HS-5 (cell line): ENCODE results near the gene GPR160.
A peak's percentile ranks its signal among the peaks of the same experiment; 100 is the strongest.
"Not testable (repeated sequence)": the region's sequence is repeated elsewhere in the genome, so short reads cannot be mapped to it uniquely, and the experiment has no call there.

Experiments used
- DNase-seq: peaks from one replicate; pipeline ENCODE4 v3.0.0-alpha.2; 2012; ENCODE audit warnings: low read depth

GPR160 gene, protein sequence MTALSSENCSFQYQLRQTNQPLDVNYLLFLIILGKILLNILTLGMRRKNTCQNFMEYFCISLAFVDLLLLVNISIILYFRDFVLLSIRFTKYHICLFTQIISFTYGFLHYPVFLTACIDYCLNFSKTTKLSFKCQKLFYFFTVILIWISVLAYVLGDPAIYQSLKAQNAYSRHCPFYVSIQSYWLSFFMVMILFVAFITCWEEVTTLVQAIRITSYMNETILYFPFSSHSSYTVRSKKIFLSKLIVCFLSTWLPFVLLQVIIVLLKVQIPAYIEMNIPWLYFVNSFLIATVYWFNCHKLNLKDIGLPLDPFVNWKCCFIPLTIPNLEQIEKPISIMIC

GRCh38 chr3:170037463-170038433 lies at the start of gene GPR160:
Gene GPR160 (plus strand): TSS chr3:170037995. CDS start chr3:170083973, 45,978 bp downstream.
- no peak for DNase-seq

- no peak for DNase-seq
These were observed 47.4 kb upstream of the GPR160 start for GRCh38 chr3:169990431-169990830.

GRCh38 chr3:169992156-169992555 lies 45.6 kb upstream of the GPR160 start:
- no peak for DNase-seq

DNA sequence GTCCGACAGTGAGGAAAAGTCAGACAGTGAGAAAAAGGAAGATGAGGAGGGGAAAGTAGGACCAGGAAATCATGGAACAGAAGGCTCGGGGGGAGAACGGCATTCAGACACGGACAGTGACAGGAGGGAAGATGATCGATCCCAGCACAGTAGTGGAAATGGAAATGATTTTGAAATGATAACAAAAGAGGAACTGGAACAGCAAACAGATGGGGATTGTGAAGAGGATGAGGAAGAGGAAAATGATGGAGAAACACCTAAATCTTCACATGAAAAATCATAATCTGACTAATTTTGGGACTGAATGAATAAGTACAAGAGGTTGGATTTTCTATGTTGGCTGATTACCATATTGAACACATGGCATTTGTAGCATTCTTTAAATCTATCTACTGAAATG lies 45.0 kb upstream of the GPR160 start:
- no peak for DNase-seq

DNA sequence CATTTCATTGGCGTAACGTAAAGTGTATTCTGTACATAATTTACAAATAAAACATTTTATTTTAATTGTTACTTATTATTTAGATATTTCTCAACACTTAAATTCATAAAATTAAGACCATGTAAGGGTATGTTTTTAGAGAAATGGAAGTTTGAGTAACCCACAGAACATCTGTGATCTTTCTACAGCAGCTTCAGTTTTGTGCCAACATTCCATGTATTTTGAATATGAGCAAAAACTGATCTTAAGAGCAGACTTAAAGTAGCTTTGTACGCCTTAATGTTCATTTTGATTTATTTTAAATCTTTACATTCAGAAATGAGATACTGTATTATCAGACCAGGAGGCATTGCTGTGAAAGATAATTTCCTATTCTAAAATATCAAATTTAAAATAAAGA lies 44.0 kb upstream of the GPR160 start:
- DNase-seq, result no peak

DNA sequence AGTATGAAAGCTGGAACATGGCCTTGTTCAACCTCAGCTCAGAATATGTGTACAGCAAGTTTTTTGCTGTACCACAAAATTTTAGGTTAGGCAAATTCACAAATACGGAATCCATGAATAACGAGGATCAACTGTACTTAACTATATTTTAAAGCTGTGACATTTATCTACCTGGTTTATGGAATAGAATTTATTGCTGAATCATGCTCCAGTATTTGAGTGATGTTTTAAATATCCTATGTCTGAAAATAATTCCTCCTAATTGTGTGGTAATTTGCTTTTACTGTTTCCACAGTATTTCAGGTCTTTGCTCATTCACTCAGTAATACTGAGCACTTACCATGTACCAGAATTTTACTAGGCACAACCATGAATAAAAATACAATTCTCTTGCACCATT lies 41.7 kb upstream of the GPR160 start:
- DNase-seq, result no peak

DNA sequence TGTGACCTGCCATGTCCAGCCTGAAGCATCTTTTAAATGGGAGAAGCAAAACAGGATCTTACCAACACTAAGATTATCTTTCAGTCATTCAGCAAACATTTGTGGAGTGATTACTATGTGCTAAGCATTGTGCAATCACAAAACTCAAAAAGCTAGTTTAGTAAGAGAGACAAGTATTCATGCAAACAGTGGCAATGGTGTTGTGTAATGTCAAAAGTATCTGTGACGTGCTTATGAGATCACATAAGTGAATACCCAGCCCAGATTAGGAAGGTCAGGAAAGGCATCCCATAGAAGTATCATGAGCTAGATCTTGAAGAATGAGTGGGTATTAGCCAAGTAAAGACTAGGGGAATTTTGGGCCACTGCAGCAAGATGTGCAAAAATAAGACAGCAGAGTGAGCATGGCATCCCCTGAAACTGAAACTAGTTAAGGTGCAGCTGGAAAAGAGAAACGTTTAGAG lies 39.1 kb upstream of the GPR160 start:
- peak; percentile 90 for DNase-seq

DNA sequence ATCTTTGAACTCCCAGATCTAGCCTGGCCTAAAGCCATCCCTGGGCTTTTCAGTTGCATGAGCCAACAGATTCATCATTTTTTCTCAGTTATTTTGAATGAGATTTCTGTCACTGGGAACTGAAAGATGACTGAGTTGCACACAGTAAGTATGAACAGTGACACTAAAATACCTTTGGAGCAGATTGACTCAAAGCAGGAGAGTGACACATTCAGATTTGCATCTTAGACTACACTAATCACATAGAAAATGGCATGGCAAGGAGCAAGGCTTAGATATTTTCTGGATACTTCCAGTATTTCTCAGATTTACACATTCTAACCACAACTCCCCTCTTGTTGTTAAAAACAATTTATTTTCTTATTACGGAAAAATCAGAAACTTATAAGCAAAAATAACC lies 38.4 kb upstream of the GPR160 start:
- DNase-seq, result no peak

DNA sequence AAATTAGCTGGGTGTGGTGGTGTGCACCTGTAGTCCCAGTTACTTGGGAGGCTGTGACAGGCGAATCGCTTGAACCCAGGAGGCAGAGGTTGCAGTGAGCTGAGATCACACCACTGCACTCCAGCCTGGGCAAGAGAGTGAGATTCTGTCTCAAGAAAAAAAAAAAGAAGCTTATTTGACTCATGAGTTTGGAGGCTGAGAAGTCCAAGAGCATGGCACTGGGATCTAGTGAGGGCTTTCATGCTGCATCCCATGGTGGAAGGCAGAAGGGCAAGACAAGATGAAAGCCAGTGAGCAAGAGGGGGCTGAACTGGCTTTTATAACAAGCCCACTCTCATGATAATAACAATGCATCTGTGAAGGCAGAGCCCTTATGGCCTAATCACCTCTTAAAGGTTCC lies 37.7 kb upstream of the GPR160 start:
- no peak for DNase-seq

DNA sequence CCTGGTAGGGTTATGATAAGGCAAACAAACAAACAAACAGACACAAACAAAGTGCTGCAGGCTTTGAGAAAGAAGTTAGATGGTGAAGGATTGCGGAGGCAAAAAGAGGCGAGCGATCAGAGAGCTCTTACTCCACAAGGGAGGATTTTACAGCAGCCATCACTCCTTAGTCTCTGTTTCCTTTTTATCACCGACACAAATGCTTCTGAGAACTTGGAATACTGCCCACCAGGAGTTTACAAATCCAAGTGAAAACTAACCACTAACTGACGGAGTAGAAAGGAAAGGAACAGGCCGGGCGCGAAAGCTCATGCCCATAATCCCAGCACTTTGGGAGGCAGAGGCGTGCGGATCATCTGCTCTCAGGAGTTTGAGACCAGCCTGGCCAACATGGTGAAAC lies 35.6 kb upstream of the GPR160 start:
- no peak for DNase-seq

DNA sequence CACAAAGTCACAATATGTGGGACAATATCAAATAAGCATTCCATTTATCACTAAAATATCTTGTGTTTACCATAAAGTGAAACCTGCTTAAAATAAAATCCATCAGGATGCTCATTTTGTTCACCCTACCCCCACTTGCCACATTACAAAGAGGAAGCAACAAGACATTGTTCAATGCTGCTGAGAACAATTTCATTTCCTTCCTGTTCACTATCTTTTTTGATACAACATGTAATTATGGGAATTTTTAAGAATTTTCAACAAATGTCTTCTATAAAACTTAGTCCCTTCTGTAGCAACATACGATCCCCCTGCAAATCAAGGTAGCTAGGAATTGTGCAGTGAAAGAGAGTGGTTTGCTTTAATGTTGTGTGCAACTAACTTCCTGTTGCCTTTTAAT lies 34.9 kb upstream of the GPR160 start:
- DNase-seq, result no peak

DNA sequence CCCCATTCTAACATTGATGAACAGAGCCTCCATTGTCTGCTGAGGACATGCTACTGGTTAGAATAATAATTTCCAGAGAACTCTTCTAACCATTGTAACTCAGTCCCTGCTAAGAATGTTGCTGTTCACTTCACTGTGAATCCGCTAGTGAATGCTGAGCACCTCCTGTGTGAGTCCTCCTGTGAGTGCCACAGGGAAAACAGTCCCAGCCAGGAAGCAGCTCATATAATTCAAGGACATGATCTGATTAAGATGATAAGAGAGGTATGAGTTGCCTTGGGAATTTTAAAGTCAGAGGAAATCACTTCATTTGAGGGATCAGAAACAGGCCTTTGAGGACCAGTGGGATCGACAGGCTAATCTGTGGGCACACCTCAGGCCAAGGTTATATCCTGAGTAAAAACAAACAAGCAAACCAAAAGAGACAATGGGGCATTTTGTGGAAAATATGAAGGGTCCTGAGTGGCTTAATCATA lies 33.9 kb upstream of the GPR160 start:
- no peak for DNase-seq

DNA sequence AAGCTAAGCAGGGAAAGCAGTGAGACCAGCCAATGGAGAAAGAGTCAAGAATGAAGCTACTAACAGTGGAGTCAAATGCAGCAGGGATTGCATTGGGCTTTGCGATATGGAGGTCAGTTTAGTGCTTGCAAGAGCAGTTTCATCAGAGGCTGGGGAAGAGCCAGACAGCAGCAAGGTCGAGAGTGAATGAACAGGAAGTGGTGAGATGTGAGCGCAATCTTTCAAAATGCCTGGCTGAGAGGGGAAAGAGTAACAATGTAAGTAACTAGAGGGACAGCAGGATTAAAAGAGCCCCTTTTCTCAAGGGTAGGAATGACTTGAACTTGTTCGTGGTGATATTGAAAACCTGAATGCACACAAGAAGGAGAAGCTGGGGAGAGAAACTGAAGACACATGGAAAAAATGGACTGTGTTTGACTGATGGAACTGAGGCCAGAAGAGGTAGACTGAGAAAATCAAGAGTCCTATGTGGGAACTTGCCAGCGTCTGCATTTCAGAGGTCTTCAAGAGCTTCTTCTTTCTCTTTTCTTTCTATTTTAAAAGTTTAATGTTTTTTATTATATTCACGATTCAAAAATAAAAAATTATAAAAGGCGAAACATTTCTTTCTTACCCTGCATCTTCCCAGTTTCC lies 30.6 kb upstream of the GPR160 start:
- peak; percentile 36 for DNase-seq

GRCh38 chr3:170010498-170010897 lies 27.3 kb upstream of the GPR160 start:
- DNase-seq, result no peak

DNA sequence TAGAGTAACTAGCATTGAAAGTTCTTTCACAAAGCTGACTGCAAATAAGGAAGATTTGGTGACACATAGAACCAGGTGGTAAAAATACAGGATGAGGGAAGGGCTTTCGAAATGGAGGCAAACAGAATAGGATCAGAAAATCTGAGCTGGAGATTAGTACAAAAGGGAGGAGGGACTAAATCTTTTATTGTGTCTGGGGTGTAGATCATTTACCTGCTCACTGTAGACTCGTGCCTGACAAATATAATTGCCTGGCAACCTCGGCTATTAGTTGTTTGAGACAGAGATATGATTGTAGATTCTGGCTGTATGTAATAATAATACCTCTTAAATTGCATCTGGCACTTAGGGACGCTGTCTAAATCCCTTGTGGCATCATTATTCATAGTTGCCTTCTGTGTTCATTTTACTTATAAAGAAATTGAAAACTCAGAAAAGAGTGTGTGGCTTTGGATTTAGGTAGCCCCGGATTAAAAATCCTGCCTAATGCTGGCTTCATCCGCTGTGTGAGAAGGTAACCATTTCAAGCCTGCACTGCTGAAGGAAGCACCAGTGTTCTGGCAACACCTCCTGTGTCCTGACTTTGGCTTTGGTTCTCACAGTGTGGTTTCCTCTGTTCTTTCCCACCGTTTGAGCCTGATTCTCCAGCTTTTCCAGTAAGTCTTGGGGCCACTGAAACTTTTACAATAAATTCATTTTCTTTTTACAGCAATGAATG lies 25.0 kb upstream of the GPR160 start:
- no peak for DNase-seq

DNA sequence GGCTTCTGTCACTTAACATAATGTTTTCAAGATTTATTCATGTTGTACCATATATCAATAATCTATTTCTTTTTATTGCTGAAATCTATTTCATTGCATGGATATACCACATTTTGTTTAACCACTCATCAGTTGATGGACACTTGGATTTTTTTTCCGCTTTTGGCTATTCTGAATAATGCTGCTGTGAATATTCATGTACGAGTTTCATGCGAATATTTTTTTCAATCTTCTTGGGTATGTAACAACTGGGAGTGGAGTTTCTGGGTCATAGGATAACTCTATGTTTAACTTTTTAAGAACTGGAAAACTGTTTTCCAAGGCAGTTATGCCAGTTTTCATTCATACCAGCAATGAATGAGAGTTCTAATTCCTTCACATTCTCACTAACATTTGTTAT lies 21.7 kb upstream of the GPR160 start:
- no peak for DNase-seq

DNA sequence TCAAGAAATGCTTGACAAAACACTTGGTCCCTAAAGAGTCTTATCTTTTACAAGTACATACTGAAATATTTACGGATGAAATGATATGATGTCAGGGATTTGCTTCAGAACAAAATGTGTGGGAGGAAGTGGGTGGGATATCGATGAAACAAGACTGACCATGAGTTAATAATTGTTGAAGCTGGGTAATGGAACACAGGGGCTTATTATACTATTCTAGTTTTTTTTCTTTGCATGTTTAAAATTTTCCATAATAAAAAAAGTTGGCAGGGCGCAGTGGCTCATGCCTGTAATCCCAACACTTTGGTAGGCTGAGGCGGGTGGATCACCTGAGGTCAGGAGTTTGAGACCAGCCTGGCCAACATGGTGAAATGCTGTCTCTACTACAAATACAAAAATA lies 18.5 kb upstream of the GPR160 start:
- not testable (repeated sequence) for DNase-seq

DNA sequence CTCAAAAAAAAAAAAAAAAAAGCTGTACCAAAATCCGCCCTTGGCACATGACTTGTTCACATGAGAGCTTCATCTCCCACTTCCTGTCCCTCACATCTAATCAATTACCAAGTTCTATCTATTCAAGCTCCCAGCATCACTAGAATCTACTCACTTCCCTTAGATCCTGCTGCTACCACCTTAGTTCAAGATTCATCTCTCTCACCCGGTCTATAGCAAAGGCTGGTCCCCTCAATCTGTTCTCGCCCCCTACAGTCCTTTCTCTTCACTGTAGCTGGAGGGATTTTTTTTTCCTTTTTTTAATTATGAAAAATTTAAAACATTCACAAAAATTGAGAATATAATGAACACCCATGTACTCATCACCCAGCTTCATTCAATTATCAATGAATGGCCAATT lies 16.7 kb upstream of the GPR160 start:
- DNase-seq, result no peak

GRCh38 chr3:170022336-170022735 lies 15.5 kb upstream of the GPR160 start:
- DNase-seq, result no peak

DNA sequence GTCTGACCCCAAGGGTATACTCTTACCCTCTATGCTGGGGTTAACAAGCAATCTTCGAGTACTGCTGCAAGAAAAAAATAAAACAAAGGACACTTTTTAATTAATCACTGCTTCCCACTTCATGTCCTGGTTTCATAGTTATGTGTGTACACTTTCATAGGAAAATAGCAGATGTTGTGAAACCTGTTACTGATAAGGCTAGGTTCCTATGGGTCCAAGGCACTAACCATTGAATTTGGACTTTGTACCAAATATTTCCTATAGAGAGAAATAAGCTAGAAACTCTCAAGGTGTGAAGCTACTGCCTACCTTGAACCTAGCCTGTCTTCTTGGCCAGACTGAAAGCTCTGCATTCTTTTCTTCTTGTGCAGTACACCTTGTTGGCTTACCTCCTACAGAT lies 14.6 kb upstream of the GPR160 start:
- DNase-seq, result no peak

- no peak for DNase-seq
These were observed 13.2 kb upstream of the GPR160 start for GRCh38 chr3:170024581-170024980.
